Ishikawa (cell line): Measurements from ENCODE around the gene SYNPO.

Experiments used
- CEBPB ChIP-seq: IDR thresholded peaks from 2 replicates; pipeline ENCODE4 v1.6.1; 2012
- CREB1 ChIP-seq: IDR thresholded peaks from 2 replicates; pipeline ENCODE4 v1.6.1; 2012; ENCODE audit warnings: low read depth
- EGR1 ChIP-seq: IDR thresholded peaks from 2 replicates; pipeline ENCODE4 v1.6.1; 2012
- EP300 ChIP-seq: IDR thresholded peaks from 2 replicates; pipeline ENCODE4 v1.6.1; 2012; ENCODE audit warnings: borderline replicate concordance
- FOXM1 ChIP-seq: IDR thresholded peaks from 2 replicates; pipeline ENCODE4 v1.6.1; 2012; ENCODE audit warnings: low read depth, borderline replicate concordance
- NFIC ChIP-seq: IDR thresholded peaks from 2 replicates; pipeline ENCODE4 v1.6.1; 2012
- RAD21 ChIP-seq: IDR thresholded peaks from 2 replicates; pipeline ENCODE4 v1.6.1; 2012; ENCODE audit warnings: low read depth
- TAF1 ChIP-seq: IDR thresholded peaks from 2 replicates; pipeline ENCODE4 v1.6.1; 2012; ENCODE audit warnings: low read depth, mild to moderate bottlenecking
- TCF12 ChIP-seq: IDR thresholded peaks from 2 replicates; pipeline ENCODE4 v1.6.1; 2012; ENCODE audit warnings: low read depth
- TEAD4 ChIP-seq: IDR thresholded peaks from 2 replicates; pipeline ENCODE4 v1.6.1; 2012
- YY1 ChIP-seq: IDR thresholded peaks from 2 replicates; pipeline ENCODE4 v1.6.1; 2012; ENCODE audit warnings: low read depth
- ZBTB7A ChIP-seq: IDR thresholded peaks from 2 replicates; pipeline ENCODE4 v1.6.1; 2012; ENCODE audit warnings: low read depth
- TF ChIP-seq, protein P1 (sequence below): IDR thresholded peaks from 2 replicates; pipeline ENCODE4 v1.6.1; 2012
- TF ChIP-seq, protein P2 (sequence below): IDR thresholded peaks from 2 replicates; pipeline ENCODE4 v1.6.1; 2012; ENCODE audit warnings: low read depth, mild to moderate bottlenecking
- TF ChIP-seq, protein P3 (sequence below): IDR thresholded peaks from 2 replicates; pipeline ENCODE4 v1.6.1; 2012

SYNPO gene

DNA sequence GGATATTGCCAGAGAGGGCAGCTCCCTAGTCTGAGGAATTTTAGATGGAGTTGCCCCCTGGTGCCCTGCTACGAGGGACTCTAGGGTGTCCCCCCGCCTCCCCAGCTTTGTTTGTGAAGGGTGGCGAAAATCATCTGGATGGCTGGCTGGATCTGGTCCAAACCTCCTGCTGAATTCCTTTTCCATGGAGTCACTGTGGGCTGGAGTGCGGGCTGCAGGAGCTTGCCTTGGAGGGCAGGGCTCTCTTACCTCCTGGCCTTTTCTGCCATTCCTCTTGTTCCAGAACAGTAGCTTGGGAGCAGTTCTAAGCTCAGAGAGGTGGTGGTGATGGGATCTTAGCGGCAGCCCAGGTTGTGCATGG, 2.1 kb downstream of the SYNPO start:
- TF ChIP-seq EP300 (peak; percentile 87), YY1 (peak; percentile 66; the same call in 1 of the 2 replicates), NFIC (peak; percentile 97), ZBTB7A (peak; percentile 66; the same call in 1 of the 2 replicates), EGR1 (no peak), CREB1 (0 out of 2 replicates have a peak, but pooled peaks have one; percentile 15), FOXM1 (peak; percentile 76), RAD21 (peak; percentile 28), TAF1 (peak; percentile 26; the same call in 1 of the 2 replicates), TCF12 (peak; percentile 93), CEBPB (peak; percentile 37; the same call in 1 of the 2 replicates), TEAD4 (peak; percentile 96)
- TF ChIP-seq, protein P1, sequence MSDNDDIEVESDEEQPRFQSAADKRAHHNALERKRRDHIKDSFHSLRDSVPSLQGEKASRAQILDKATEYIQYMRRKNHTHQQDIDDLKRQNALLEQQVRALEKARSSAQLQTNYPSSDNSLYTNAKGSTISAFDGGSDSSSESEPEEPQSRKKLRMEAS = peak; percentile 58
- TF ChIP-seq, protein P2, sequence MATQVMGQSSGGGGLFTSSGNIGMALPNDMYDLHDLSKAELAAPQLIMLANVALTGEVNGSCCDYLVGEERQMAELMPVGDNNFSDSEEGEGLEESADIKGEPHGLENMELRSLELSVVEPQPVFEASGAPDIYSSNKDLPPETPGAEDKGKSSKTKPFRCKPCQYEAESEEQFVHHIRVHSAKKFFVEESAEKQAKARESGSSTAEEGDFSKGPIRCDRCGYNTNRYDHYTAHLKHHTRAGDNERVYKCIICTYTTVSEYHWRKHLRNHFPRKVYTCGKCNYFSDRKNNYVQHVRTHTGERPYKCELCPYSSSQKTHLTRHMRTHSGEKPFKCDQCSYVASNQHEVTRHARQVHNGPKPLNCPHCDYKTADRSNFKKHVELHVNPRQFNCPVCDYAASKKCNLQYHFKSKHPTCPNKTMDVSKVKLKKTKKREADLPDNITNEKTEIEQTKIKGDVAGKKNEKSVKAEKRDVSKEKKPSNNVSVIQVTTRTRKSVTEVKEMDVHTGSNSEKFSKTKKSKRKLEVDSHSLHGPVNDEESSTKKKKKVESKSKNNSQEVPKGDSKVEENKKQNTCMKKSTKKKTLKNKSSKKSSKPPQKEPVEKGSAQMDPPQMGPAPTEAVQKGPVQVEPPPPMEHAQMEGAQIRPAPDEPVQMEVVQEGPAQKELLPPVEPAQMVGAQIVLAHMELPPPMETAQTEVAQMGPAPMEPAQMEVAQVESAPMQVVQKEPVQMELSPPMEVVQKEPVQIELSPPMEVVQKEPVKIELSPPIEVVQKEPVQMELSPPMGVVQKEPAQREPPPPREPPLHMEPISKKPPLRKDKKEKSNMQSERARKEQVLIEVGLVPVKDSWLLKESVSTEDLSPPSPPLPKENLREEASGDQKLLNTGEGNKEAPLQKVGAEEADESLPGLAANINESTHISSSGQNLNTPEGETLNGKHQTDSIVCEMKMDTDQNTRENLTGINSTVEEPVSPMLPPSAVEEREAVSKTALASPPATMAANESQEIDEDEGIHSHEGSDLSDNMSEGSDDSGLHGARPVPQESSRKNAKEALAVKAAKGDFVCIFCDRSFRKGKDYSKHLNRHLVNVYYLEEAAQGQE = no peak
- TF ChIP-seq, protein P3, sequence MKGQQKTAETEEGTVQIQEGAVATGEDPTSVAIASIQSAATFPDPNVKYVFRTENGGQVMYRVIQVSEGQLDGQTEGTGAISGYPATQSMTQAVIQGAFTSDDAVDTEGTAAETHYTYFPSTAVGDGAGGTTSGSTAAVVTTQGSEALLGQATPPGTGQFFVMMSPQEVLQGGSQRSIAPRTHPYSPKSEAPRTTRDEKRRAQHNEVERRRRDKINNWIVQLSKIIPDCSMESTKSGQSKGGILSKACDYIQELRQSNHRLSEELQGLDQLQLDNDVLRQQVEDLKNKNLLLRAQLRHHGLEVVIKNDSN = no peak

DNA sequence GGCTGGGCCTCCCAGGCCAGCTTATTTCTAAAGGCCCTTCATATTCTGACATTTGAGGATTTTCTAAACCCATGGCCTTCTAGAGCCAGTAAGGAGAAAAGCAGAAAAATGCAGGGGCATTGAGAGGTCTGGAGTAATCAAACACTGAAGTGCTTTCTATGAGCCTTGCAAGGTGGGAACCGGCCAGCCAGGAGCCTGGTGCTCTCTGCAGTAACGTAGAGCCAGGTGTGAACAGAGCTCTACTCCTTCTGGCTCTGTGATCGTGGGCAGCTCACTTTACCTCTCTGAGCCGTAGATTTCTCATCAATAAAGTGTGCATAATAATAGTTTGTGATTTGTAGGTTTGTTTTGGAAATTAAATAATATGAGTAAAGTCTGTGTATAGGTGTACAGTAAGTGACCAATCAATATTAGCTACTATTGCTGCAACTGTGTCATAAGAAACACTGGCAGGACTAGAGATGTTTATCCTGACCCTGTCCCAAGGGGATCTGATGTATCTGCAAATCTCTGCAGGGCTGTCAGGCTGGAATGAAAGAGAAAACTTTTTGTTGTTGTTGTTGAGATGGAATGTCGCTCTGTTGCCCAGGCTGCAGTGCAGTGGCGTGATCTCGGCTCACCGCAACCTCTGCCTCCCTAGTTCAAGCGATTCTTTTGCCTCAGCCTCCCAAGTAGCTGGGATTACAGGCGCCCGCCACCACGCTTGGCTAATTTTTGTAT, 2.7 kb downstream of the SYNPO start:
- TF ChIP-seq EGR1 (no peak), NFIC (no peak), TEAD4 (no peak), TAF1 (no peak), CREB1 (no peak), TCF12 (no peak), EP300 (no peak), FOXM1 (no peak), ZBTB7A (no peak), CEBPB (no peak), YY1 (no peak), RAD21 (no peak)
- TF ChIP-seq, protein P2 = no peak
- TF ChIP-seq, protein P1 = no peak
- TF ChIP-seq, protein P3 = no peak

DNA sequence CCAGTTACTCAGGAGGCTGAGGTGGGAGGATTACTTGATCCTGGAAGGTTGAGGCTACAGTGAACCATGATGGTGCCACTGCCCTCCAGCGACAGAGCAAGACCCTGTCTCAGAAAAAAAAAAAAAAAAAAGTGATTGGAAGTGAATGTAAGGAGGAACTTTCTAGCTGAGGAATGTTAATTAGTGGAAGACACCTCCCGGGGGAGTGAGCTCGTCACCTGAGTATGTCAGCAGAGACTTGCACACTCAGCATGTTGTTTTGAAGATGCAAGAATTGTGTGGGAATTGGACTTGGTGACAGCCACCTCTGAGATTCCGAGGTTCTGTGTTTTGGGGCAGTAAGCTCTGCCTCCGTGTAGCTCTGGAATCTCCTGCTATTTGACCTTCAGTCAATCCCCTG, 3.6 kb downstream of the SYNPO start:
- TF ChIP-seq, protein P2 = no peak
- TF ChIP-seq TEAD4 = 0 out of 2 replicates have a peak, but pooled peaks have one; percentile 59

DNA sequence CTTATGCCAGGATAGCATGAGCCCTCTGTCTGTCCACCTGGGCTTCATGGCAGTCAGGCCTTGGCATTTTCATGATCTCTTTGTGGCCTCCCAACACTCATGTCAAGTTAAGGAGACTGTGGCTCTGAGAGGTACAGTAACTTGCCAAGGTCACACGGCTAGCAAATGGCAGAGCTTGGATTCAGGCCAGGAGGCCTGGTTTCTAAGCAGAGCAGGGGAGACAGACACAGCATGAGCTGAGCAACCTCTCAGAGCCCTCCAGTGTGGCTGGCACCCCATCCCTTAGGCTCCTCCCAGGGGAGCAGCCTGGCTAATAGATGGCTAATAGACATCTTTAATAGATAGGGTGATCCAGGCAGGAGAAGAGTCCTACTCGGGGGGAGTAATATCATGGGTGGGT, 4.1 kb downstream of the SYNPO start:
- TF ChIP-seq NFIC = peak; percentile 62; the same call in 1 of the 2 replicates
- no peak for TF ChIP-seq ZBTB7A
